ENCODE measurements around the gene TMPRSS7. TPM values are rescaled to one million over a fixed set of nuclear protein-coding genes. Genes with fewer than 3 reads are reported as not detected.

Gene TMPRSS7
- total RNA-seq, 1 experiment from 2014 or later = not detected

DNA sequence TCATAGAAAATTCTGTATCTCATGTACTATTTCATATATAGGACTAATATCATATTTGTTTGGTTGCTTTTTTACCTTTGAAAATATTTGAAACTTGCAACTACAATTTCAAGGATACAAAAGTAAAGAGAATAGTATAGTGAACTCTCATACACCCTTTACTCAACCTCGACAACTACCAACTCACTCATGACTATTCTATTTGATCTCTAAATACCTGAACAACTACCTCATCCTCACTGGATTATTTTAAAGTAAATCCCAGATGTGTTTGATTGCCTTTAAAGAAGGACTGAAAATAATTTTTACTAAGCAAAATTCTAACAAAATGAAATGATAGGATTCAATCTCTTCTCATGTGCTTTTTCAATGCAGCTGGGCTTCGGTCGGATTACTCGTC is 12.1 kb downstream of the TMPRSS7 start:
- Mint-ChIP-seq H3K9me3 (ENCODE audit: unreplicated experiment) (no peaks in the 10 kb centered on the region), H3K27me3 (ENCODE audit: insufficient read depth, unreplicated experiment) (no peaks in the 10 kb centered on the region), H3K4me3 (ENCODE audit: unreplicated experiment) (no peak overlapping the region), H3K27ac (ENCODE audit: low read depth, unreplicated experiment) (no peak overlapping the region), H3K36me3 (ENCODE audit: insufficient read depth, unreplicated experiment) (no peaks in the 10 kb centered on the region), H3K4me1 (ENCODE audit: insufficient read depth, unreplicated experiment) (peaks cover 5% of the 10 kb centered on the region)
- BruUV-seq (replicated peaks) = no TSS peak
- CTCF ChIA-PET = interaction anchor here (1.0 to 9.0 kb wide), 3 partner anchors 11 to 56 kb away, joined by 3 to 165 read pairs (median 3); no protein-coding TSS in a partner anchor
- intact Hi-C loops (cut with micrococcal nuclease) = no loop called here
- POLR2A ChIA-PET = no interaction called here
- no peak for TF ChIP-seq CTCF (IDR thresholded peaks at IDR 0.05; ENCODE audit: unreplicated experiment)
- DNase-seq (ENCODE audit: unreplicated experiment) = no peak

GRCh38 chr3:112047264-112047663 is 12.7 kb downstream of the TMPRSS7 start:
- POLR2A ChIA-PET = no interaction called here
- no peak for TF ChIP-seq CTCF (IDR thresholded peaks at IDR 0.05; ENCODE audit: unreplicated experiment)
- Mint-ChIP-seq H3K27me3 (ENCODE audit: insufficient read depth, unreplicated experiment) (no peaks in the 10 kb centered on the region), H3K4me1 (ENCODE audit: insufficient read depth, unreplicated experiment) (peaks cover 5% of the 10 kb centered on the region), H3K9me3 (ENCODE audit: unreplicated experiment) (no peaks in the 10 kb centered on the region), H3K36me3 (ENCODE audit: insufficient read depth, unreplicated experiment) (no peaks in the 10 kb centered on the region), H3K27ac (ENCODE audit: low read depth, unreplicated experiment) (no peak overlapping the region), H3K4me3 (ENCODE audit: unreplicated experiment) (no peak overlapping the region)
- intact Hi-C loops (cut with micrococcal nuclease) = no loop called here
- no peak for DNase-seq (ENCODE audit: unreplicated experiment)
- BruUV-seq (replicated peaks) = no TSS peak
- CTCF ChIA-PET = no interaction called here

GRCh38 chr3:112048911-112049310 is 14.4 kb downstream of the TMPRSS7 start:
- intact Hi-C loops (cut with micrococcal nuclease) = no loop called here
- no peak overlapping the region for H3K4me3 Mint-ChIP-seq (ENCODE audit: unreplicated experiment)
- H3K4me1 Mint-ChIP-seq (ENCODE audit: insufficient read depth, unreplicated experiment) = peaks cover 5% of the 10 kb centered on the region
- no peak overlapping the region for H3K27ac Mint-ChIP-seq (ENCODE audit: low read depth, unreplicated experiment)
- BruUV-seq (replicated peaks) = no TSS peak
- H3K27me3 Mint-ChIP-seq (ENCODE audit: insufficient read depth, unreplicated experiment) = no peaks in the 10 kb centered on the region
- H3K9me3 Mint-ChIP-seq (ENCODE audit: unreplicated experiment) = no peaks in the 10 kb centered on the region
- H3K36me3 Mint-ChIP-seq (ENCODE audit: insufficient read depth, unreplicated experiment) = no peaks in the 10 kb centered on the region
- no peak for DNase-seq (ENCODE audit: unreplicated experiment)
- POLR2A ChIA-PET = interaction anchor here (0.7 kb wide), 1 partner anchor 144 kb away, joined by 3 read pairs; no protein-coding TSS in a partner anchor
- TF ChIP-seq CTCF (IDR thresholded peaks at IDR 0.05; ENCODE audit: unreplicated experiment) = no peak
- CTCF ChIA-PET = interaction anchor here (0.7 to 1.1 kb wide), 4 partner anchors 10 to 103 kb away, joined by 3 to 4 read pairs (median 3); no protein-coding TSS in a partner anchor

DNA sequence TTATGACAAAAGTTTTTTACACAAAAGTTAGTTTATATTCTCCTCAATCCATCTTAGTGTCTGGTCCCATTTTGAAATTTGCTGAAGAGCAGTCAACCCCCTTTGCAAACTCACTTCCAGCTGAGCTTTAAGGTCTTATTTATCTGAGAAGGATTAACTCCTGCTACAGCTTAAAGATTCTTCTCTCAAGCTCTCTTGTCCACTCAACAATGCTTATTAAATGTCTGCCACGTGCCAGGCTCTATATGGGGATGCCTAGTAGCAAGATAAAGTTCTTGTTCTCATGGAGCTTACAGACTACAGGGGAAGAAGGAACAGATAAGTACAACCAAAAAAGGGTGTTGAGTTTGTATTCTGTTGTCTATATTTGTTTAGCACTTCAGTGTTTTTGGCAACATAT is 18.7 kb downstream of the TMPRSS7 start:
- H3K9me3 Mint-ChIP-seq (ENCODE audit: unreplicated experiment) = no peaks in the 10 kb centered on the region
- POLR2A ChIA-PET = interaction anchor here (0.7 to 0.8 kb wide), 2 partner anchors 21 to 1489 kb away, joined by 3 read pairs; no protein-coding TSS in a partner anchor

More for the DNA sequence above, 18.7 kb downstream of the TMPRSS7 start:
- intact Hi-C loops (cut with micrococcal nuclease) = no loop called here
- no peak for TF ChIP-seq CTCF (IDR thresholded peaks at IDR 0.05; ENCODE audit: unreplicated experiment)
- no peaks in the 10 kb centered on the region for H3K36me3 Mint-ChIP-seq (ENCODE audit: insufficient read depth, unreplicated experiment)
- CTCF ChIA-PET = interaction anchor here (0.6 to 3.6 kb wide), 5 partner anchors 10 to 474 kb away, joined by 3 to 46 read pairs (median 4); no protein-coding TSS in a partner anchor
- no peak overlapping the region for H3K4me3 Mint-ChIP-seq (ENCODE audit: unreplicated experiment)
- peaks cover 6% of the 10 kb centered on the region for H3K4me1 Mint-ChIP-seq (ENCODE audit: insufficient read depth, unreplicated experiment)
- no TSS peak for BruUV-seq (replicated peaks)
- no peaks in the 10 kb centered on the region for H3K27me3 Mint-ChIP-seq (ENCODE audit: insufficient read depth, unreplicated experiment)
- DNase-seq (ENCODE audit: unreplicated experiment) = no peak
- no peak overlapping the region for H3K27ac Mint-ChIP-seq (ENCODE audit: low read depth, unreplicated experiment)
